Stimulated activated CD4-positive, alpha-beta T cell treated with anti-CD3 and anti-CD28 coated beads, Interleukin-12 subunit alpha, Interleukin-12 subunit beta, amount 100 ng/mL, for 24 hours (primary cell): ENCODE measurements around the gene USP17L17.
A peak's percentile ranks its signal among the peaks of the same experiment; 100 is the strongest.
"Not testable (repeated sequence)": the region's sequence is repeated elsewhere in the genome, so short reads cannot be mapped to it uniquely, and the experiment has no call there.

ENCODE experiments used
- DNase-seq, 2 experiments: peaks; one replicate each; pipeline ENCODE4 v3.0.0-alpha.2; 2020; ENCODE audit warnings: low read depth in 2 of 2

The USP17L17 gene

GRCh38 chr4:9243579-9243978 is at the start of gene USP17L17:
Gene USP17L17 (plus strand): TSS chr4:9243879. CDS start chr4:9243879, 0 bp downstream.
- DNase-seq: not testable (repeated sequence)

- DNase-seq: not testable (repeated sequence)
Observed at GRCh38 chr4:9210357-9210756, 33.3 kb upstream of the USP17L17 start, which contains the start of gene USP17L10. Gene USP17L10 (plus strand): TSS chr4:9210657. CDS start chr4:9210657, 0 bp downstream.

- DNase-seq: not testable (repeated sequence)
Observed at GRCh38 chr4:9214701-9215100, 29.0 kb upstream of the USP17L17 start.

- DNase-seq: not testable (repeated sequence)
Observed at GRCh38 chr4:9215105-9215504, 28.6 kb upstream of the USP17L17 start, which contains the start of gene USP17L11. Gene USP17L11 (plus strand): TSS chr4:9215405. CDS start chr4:9215405, 0 bp downstream.

GRCh38 chr4:9219852-9220251 is 23.8 kb upstream of the USP17L17 start, which contains the start of gene USP17L12:
Gene USP17L12 (plus strand): TSS chr4:9220152. CDS start chr4:9220152, 0 bp downstream.
- DNase-seq: not testable (repeated sequence)

- not testable (repeated sequence) for DNase-seq
Observed at GRCh38 chr4:9224596-9224995, 19.1 kb upstream of the USP17L17 start, which contains the start of gene USP17L13. Gene USP17L13 (plus strand): TSS chr4:9224896. CDS start chr4:9224896, 0 bp downstream.

- DNase-seq: not testable (repeated sequence)
Observed at GRCh38 chr4:9230249-9230648, 13.4 kb upstream of the USP17L17 start.

GRCh38 chr4:9234085-9234484 is 9.6 kb upstream of the USP17L17 start, which contains the start of gene USP17L15:
Gene USP17L15 (plus strand): TSS chr4:9234385. CDS start chr4:9234385, 0 bp downstream.
- not testable (repeated sequence) for DNase-seq

GRCh38 chr4:9238461-9238860 is 5.2 kb upstream of the USP17L17 start:
- DNase-seq: not testable (repeated sequence)

- peak in 1 of 2 experiments; percentile 0 for DNase-seq
Observed at GRCh38 chr4:9247953-9248680, 4.4 kb downstream of the USP17L17 start, which contains the start of gene USP17L18. Gene USP17L18 (plus strand): TSS chr4:9248630. CDS start chr4:9248630, 0 bp downstream.

GRCh38 chr4:9253078-9253477 is 9.4 kb downstream of the USP17L17 start, which contains the start of gene USP17L19:
Gene USP17L19 (plus strand): TSS chr4:9253378. CDS start chr4:9253378, 0 bp downstream.
- DNase-seq: not testable (repeated sequence)

GRCh38 chr4:9257824-9258223 is 14.1 kb downstream of the USP17L17 start, which contains the start of gene USP17L20:
Gene USP17L20 (plus strand): TSS chr4:9258124. CDS start chr4:9258124, 0 bp downstream.
- DNase-seq: not testable (repeated sequence)

- DNase-seq: not testable (repeated sequence)
Observed at GRCh38 chr4:9262572-9262971, 18.9 kb downstream of the USP17L17 start, which contains the start of gene USP17L21. Gene USP17L21 (plus strand): TSS chr4:9262872. CDS start chr4:9262872, 0 bp downstream.

- DNase-seq: not testable (repeated sequence)
Observed at GRCh38 chr4:9267319-9267718, 23.6 kb downstream of the USP17L17 start, which contains the start of gene USP17L22. Gene USP17L22 (plus strand): TSS chr4:9267619. CDS start chr4:9267619, 0 bp downstream.

GRCh38 chr4:9271719-9272118 is 28.0 kb downstream of the USP17L17 start:
- DNase-seq: peak in 1 of 2 experiments; percentile 4
